SK-N-SH (cell line): ENCODE data around the gene NADSYN1. TPM values are rescaled to one million over a fixed set of nuclear protein-coding genes. Genes with fewer than 3 reads are reported as not detected.

Experiments
- CTCF ChIA-PET: fragments of 300-600, 350-600 bp; formaldehyde crosslinking; extraction: SDS; loops from one replicate; lab custom pipeline; 2021; lab: Yijun Ruan, JAX
- POLR2A ChIA-PET: fragments of 350-600 bp; sonication (Branson Sonifier 250); formaldehyde crosslinking; extraction: SDS; loops from one replicate; lab custom pipeline; 2020; ENCODE audit warnings: antibody characterized with exemption, inconsistent platforms; lab: Yijun Ruan, JAX
- DNase-seq: peaks from one replicate; pipeline ENCODE4 v3.0.0; 2012
- H2AFZ ChIP-seq: fragments of 200-600 bp; sonication (generic); 2 replicates; pipeline ENCODE4 v1.8.1; 2016; ENCODE audit warnings: antibody characterized with exemption, mild to moderate bottlenecking, low read depth
- H3F3A ChIP-seq: fragments of 200-600 bp; sonication (generic); replicated peaks from 2 replicates; pipeline ENCODE3; 2016; ENCODE audit warnings: antibody characterized with exemption, mild to moderate bottlenecking; ENCODE audit not compliant: insufficient read depth
- H3K27ac ChIP-seq, 2 experiments: fragments of 200-500 bp in 1 of 2; fragments of 200-600 bp in 1 of 2; sonication (Bioruptor generic) in 1 of 2; sonication (generic), shearing (Covaris generic) in 1 of 2; 2 replicates each; pipeline versions ENCODE4 v1.5.1 to v1.6.1; 2014 to 2016; ENCODE audit warnings: low read depth in 2 of 2, inconsistent platforms in 1 of 2, low read length in 1 of 2, mild to moderate bottlenecking in 1 of 2, mixed read lengths in 1 of 2
- H3K27me3 ChIP-seq: fragments of 200-600 bp; sonication (generic), shearing (Covaris generic); 2 replicates; pipeline ENCODE4 v1.6.1; 2016; ENCODE audit warnings: mixed run types; ENCODE audit not compliant: insufficient read depth
- H3K36me3 ChIP-seq, 2 experiments: fragments of 200-500 bp in 1 of 2; fragments of 200-600 bp in 1 of 2; sonication (Bioruptor generic) in 1 of 2; sonication (generic) in 1 of 2; replicated peaks in 1 of 2; 2 replicates each; pipeline versions ENCODE3 to v1.5.1; 2014 to 2016; ENCODE audit warnings: low read length in 1 of 2, mild to moderate bottlenecking in 1 of 2; ENCODE audit not compliant: insufficient read depth in 2 of 2, control insufficient read depth in 1 of 2
- H3K4me1 ChIP-seq, 2 experiments: fragments of 200-500 bp in 1 of 2; fragments of 200-600 bp in 1 of 2; sonication (Bioruptor generic) in 1 of 2; sonication (generic), shearing (Covaris generic) in 1 of 2; 2 replicates each; pipeline versions ENCODE4 v1.5.1 to v1.6.1; 2014 to 2016; ENCODE audit warnings: low read depth in 1 of 2, low read length in 1 of 2, mixed run types in 1 of 2; ENCODE audit not compliant: insufficient read depth in 2 of 2, control insufficient read depth in 1 of 2
- H3K4me2 ChIP-seq: fragments of 200-600 bp; sonication (generic), shearing (Covaris generic); 2 replicates; pipeline ENCODE4 v1.6.1; 2017; ENCODE audit warnings: mixed run types
- H3K4me3 ChIP-seq, 2 experiments: fragments of 200-500 bp in 1 of 2; fragments of 200-600 bp in 1 of 2; sonication (Bioruptor generic) in 1 of 2; sonication (generic), shearing (Covaris generic) in 1 of 2; 2 replicates each; pipeline versions ENCODE4 v1.5.1 to v1.8.1; 2014 to 2016; ENCODE audit warnings: low read depth in 2 of 2, inconsistent platforms in 1 of 2, low read length in 1 of 2, mild to moderate bottlenecking in 1 of 2, mixed read lengths in 1 of 2, moderate library complexity in 1 of 2
- H3K79me2 ChIP-seq: fragments of 200-600 bp; sonication (generic); 2 replicates; pipeline ENCODE4 v1.8.1; 2017; ENCODE audit warnings: mild to moderate bottlenecking; ENCODE audit not compliant: insufficient read depth
- H3K9ac ChIP-seq: fragments of 200-600 bp; sonication (generic); 2 replicates; pipeline ENCODE4 v1.6.1; 2017; ENCODE audit warnings: mixed run types
- H3K9me2 ChIP-seq: fragments of 200-600 bp; sonication (generic); 2 replicates; pipeline ENCODE4 v1.6.1; 2017; ENCODE audit warnings: mixed run types
- H3K9me3 ChIP-seq: fragments of 200-600 bp; sonication (generic); 2 replicates; pipeline ENCODE4 v1.6.1; 2017; ENCODE audit warnings: mixed run types, mild to moderate bottlenecking, moderate library complexity
- H4K20me1 ChIP-seq: fragments of 200-600 bp; sonication (generic); 2 replicates; pipeline ENCODE4 v1.6.1; 2017; ENCODE audit warnings: mild to moderate bottlenecking, mixed run types; ENCODE audit not compliant: insufficient read depth
- CHD2 ChIP-seq: fragments of 150-350 bp; IDR thresholded peaks from 2 replicates; pipeline ENCODE4 v1.6.1; 2018; ENCODE audit warnings: low read length; ENCODE audit not compliant: partially characterized antibody
- ELF1 ChIP-seq: IDR thresholded peaks from 2 replicates; pipeline ENCODE4 v1.4.0; 2012
- IRF3 ChIP-seq: fragments of 150-350 bp; IDR thresholded peaks from 2 replicates; pipeline ENCODE4 v1.6.1; 2016; ENCODE audit warnings: mild to moderate bottlenecking, low read depth, low read length
- JUND ChIP-seq: IDR thresholded peaks from 2 replicates; pipeline ENCODE4 v1.4.0; 2012
- MAX ChIP-seq: IDR thresholded peaks from 2 replicates; pipeline ENCODE4 v1.4.0; 2012; ENCODE audit warnings: low read depth
- MEF2A ChIP-seq: IDR thresholded peaks from 2 replicates; pipeline ENCODE4 v1.4.0; 2012; ENCODE audit warnings: low read depth, borderline replicate concordance
- MXI1 ChIP-seq: IDR thresholded peaks from 2 replicates; pipeline ENCODE4 v1.6.1; 2012; ENCODE audit warnings: mild to moderate bottlenecking, low read depth, low read length, improper control_type of control experiment
- POLR2AphosphoS5 ChIP-seq: IDR thresholded peaks from 2 replicates; pipeline ENCODE4 v1.6.1; 2012; ENCODE audit warnings: low read depth, low read length
- RAD21 ChIP-seq: IDR thresholded peaks from 2 replicates; pipeline ENCODE4 v1.6.1; 2012; ENCODE audit warnings: mild to moderate bottlenecking, low read length
- RCOR1 ChIP-seq: fragments of 150-350 bp; IDR thresholded peaks from 2 replicates; pipeline ENCODE4 v1.6.1; 2017; ENCODE audit warnings: antibody characterized with exemption, low read length
- RFX5 ChIP-seq: IDR thresholded peaks from 2 replicates; pipeline ENCODE4 v1.6.1; 2012; ENCODE audit warnings: mild to moderate bottlenecking, improper control_type of control experiment, low read length
- RXRA ChIP-seq: IDR thresholded peaks from 2 replicates; pipeline ENCODE4 v1.4.0; 2012; ENCODE audit warnings: low read depth, mild to moderate bottlenecking, borderline replicate concordance
- TAF1 ChIP-seq: IDR thresholded peaks from 2 replicates; pipeline ENCODE4 v1.6.1; 2012; ENCODE audit warnings: low read depth, mild to moderate bottlenecking, low read length, moderate library complexity, borderline replicate concordance
- TCF12 ChIP-seq: IDR thresholded peaks from 2 replicates; pipeline ENCODE4 v1.4.0; 2012
- USF2 ChIP-seq: fragments of 150-350 bp; IDR thresholded peaks from 2 replicates; pipeline ENCODE4 v1.6.1; 2017; ENCODE audit warnings: antibody characterized with exemption, low read length, low read depth, borderline replicate concordance
- ZBTB33 ChIP-seq: IDR thresholded peaks from 2 replicates; pipeline ENCODE4 v1.4.0; 2012; ENCODE audit warnings: low read depth, borderline replicate concordance
- WGBS: methylation state at CpG from one replicate; pipeline ENCODE4 v1.1.6; 2017; ENCODE audit warnings: low lambda C conversion rate; 5-methylcytosine and 5-hydroxymethylcytosine counted together
- polyA plus RNA-seq, 3 experiments: library from polyadenylated mRNA; depleted of rRNA; stranded (reverse); fragments of >200 nt; gene quantifications; 2 replicates each; pipeline ENCODE4 v1.2.3, GENCODE V29; 2012

NADSYN1 gene
- polyA plus RNA-seq, 1 of the 3 experiments (the other 2 are of a cell fraction): 62.5 TPM

GRCh38 chr11:71491940-71492339 is 38.9 kb downstream of the NADSYN1 start:
- H3K4me3 ChIP-seq: no peak overlapping the region
- H3F3A ChIP-seq: peaks cover 3% of the 10 kb centered on the region
- no peak overlapping the region for H2AFZ ChIP-seq
- ChIA-PET CTCF (interaction anchor here (1.3 kb wide), 1 partner anchor 15 kb away, joined by 4 read pairs; no protein-coding TSS in a partner anchor), POLR2A (no interaction called here)
- no peaks in the 10 kb centered on the region for H4K20me1 ChIP-seq
- H3K27me3 ChIP-seq: no peaks in the 10 kb centered on the region
- H3K9ac ChIP-seq: no peak overlapping the region
- H3K79me2 ChIP-seq: no peaks in the 10 kb centered on the region
- H3K9me2 ChIP-seq: no peaks in the 10 kb centered on the region
- TF ChIP-seq ZBTB33 (no peak), RXRA (no peak), RAD21 (no peak), TAF1 (no peak), MEF2A (no peak), USF2 (no peak), POLR2AphosphoS5 (no peak), RFX5 (no peak), JUND (no peak), MXI1 (no peak), MAX (no peak), IRF3 (no peak), ELF1 (no peak), TCF12 (no peak), RCOR1 (no peak), CHD2 (no peak)
- no peak for DNase-seq
- H3K4me1 ChIP-seq: peaks cover 10 to 18% of the 10 kb centered on the region in 2 experiments; a peak in 3 of 4 replicates
- WGBS: 92% methylated on average over 9 of the region's 9 CpGs
- no peaks in the 10 kb centered on the region for H3K9me3 ChIP-seq
- peaks cover 8 to 54% of the 10 kb centered on the region in 2 experiments for H3K36me3 ChIP-seq
- H3K27ac ChIP-seq: no peak overlapping the region
- H3K4me2 ChIP-seq: no peak overlapping the region
